Tibial artery (tissue), 4 donors: ENCODE measurements around the gene LAMA5.

ENCODE experiments used
- DNase-seq, 2 donors: peaks; one replicate each; pipeline ENCODE4 v3.0.0-alpha.2; 2019
- H3K27ac ChIP-seq, 2 donors: fragments of 200-600 bp; sonication (generic) in 1 of 2; 1 replicate in 1 of 2; 2 replicates in 1 of 2; pipeline ENCODE4 v1.5.1; 2018 to 2019; ENCODE audit warnings: mild to moderate bottlenecking in 1 of 2
- H3K27me3 ChIP-seq, 2 donors: fragments of 200-600 bp; sonication (generic) in 1 of 2; one replicate each; pipeline versions ENCODE4 v1.5.1 to v1.6.0; 2016 to 2019
- H3K36me3 ChIP-seq, 3 donors: fragments of 200-600 bp; sonication (generic) in 2 of 3; one replicate each; pipeline ENCODE4 v1.5.1; 2016 to 2019; ENCODE audit warnings: mild to moderate bottlenecking in 2 of 3
- H3K4me1 ChIP-seq, 4 donors: fragments of 200-600 bp; sonication (generic) in 2 of 4; 1 replicate in 3 of 4; 2 replicates in 1 of 4; pipeline ENCODE4 v1.5.1; 2016 to 2019
- H3K4me3 ChIP-seq, 2 donors: fragments of 200-600 bp; sonication (generic) in 1 of 2; 1 replicate in 1 of 2; 2 replicates in 1 of 2; pipeline ENCODE4 v1.5.1; 2018 to 2019; ENCODE audit warnings: mild to moderate bottlenecking in 2 of 2
- H3K9me3 ChIP-seq, 3 donors: fragments of 200-600 bp; sonication (generic) in 1 of 3; one replicate each; pipeline ENCODE4 v1.5.1; 2016 to 2019
- intact Hi-C: fragments of 100-400 bp; cut with DNase I; formaldehyde crosslinking; loops from one replicate; pipeline ENCODE4 v1.15.0; 2023; ENCODE audit warnings: low total_unique reads
- TF ChIP-seq, protein P1 (sequence below), 2 experiments: fragments of 200-600 bp in 1 of 2; fragments of 450-650 bp in 1 of 2; IDR thresholded peaks; one replicate each; pipeline ENCODE4 v1.5.1; 2017 to 2019; ENCODE audit warnings: antibody characterized with exemption in 2 of 2, mild to moderate bottlenecking in 1 of 2, moderate library complexity in 1 of 2

Gene LAMA5

GRCh38 chr20:62347151-62347404 is 20.0 kb downstream of the LAMA5 start:
- TF ChIP-seq, protein P1, sequence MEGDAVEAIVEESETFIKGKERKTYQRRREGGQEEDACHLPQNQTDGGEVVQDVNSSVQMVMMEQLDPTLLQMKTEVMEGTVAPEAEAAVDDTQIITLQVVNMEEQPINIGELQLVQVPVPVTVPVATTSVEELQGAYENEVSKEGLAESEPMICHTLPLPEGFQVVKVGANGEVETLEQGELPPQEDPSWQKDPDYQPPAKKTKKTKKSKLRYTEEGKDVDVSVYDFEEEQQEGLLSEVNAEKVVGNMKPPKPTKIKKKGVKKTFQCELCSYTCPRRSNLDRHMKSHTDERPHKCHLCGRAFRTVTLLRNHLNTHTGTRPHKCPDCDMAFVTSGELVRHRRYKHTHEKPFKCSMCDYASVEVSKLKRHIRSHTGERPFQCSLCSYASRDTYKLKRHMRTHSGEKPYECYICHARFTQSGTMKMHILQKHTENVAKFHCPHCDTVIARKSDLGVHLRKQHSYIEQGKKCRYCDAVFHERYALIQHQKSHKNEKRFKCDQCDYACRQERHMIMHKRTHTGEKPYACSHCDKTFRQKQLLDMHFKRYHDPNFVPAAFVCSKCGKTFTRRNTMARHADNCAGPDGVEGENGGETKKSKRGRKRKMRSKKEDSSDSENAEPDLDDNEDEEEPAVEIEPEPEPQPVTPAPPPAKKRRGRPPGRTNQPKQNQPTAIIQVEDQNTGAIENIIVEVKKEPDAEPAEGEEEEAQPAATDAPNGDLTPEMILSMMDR (IDR thresholded peaks at IDR 0.05): no peak
- DNase-seq: no peak
- H3K27ac ChIP-seq: no peak overlapping the region
- no peaks in the 10 kb centered on the region for H3K27me3 ChIP-seq
- peaks cover 0 to 6% (median 1%) of the 10 kb centered on the region in 4 donors for H3K4me1 ChIP-seq
- peaks cover 66 to 83% (median 76%) of the 10 kb centered on the region in 3 donors for H3K36me3 ChIP-seq
- no peak overlapping the region for H3K4me3 ChIP-seq
- H3K9me3 ChIP-seq: no peaks in the 10 kb centered on the region
- intact Hi-C loops: no loop called here

- Histone ChIP-seq H3K27ac (no peak overlapping the region), H3K27me3 (no peaks in the 10 kb centered on the region), H3K4me1 (peaks cover 0 to 3% (median 0%) of the 10 kb centered on the region in 4 donors), H3K36me3 (peaks cover 61 to 78% (median 75%) of the 10 kb centered on the region in 3 donors), H3K9me3 (no peaks in the 10 kb centered on the region), H3K4me3 (no peak overlapping the region)
- no peak for DNase-seq
- TF ChIP-seq, protein P1 (IDR thresholded peaks at IDR 0.05): no peak
- intact Hi-C loops: no loop called here
These were observed 20.5 kb downstream of the LAMA5 start for GRCh38 chr20:62346398-62347150.

DNA sequence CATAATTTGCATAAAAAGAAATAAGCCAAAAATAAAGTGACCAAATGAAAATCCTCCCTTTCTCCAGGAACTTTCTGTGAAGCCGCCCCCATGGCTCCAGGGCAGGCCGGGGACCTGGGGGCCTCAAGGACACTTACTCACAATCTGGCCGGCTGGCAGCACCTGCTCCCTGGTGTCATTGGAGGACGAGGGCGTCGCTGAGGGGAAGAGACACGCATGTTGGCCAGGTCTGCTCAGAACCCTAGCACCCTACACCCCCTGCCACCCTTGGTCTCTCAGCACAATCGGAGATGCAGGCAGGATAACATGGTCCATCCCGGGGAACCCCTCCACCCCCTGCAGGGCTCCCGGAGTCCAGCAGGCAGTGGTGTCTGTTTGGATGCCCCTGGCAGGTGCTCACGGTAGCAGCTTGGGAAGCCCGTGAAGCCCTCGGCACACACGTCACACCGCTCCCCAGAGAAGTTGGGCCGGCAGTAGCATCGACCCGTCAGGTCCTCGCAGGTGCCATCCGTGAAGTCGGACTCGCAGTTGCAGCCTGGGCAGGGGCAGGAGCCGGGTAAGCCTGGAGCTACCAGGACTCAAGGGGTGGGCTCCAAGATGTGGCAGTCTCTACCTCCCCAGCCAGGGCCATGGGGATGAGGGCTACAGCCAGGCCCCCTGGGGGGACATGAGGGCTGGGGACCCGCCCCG is 21.3 kb downstream of the LAMA5 start:
- intact Hi-C loops: no loop called here
- peaks cover 0 to 3% (median 0%) of the 10 kb centered on the region in 4 donors for H3K4me1 ChIP-seq
- H3K27ac ChIP-seq: no peak overlapping the region
- H3K9me3 ChIP-seq: no peaks in the 10 kb centered on the region
- TF ChIP-seq, protein P1 (IDR thresholded peaks at IDR 0.05): no peak
- H3K36me3 ChIP-seq: peaks cover 59 to 78% (median 74%) of the 10 kb centered on the region in 3 donors
- no peak for DNase-seq
- no peak overlapping the region for H3K4me3 ChIP-seq
- no peaks in the 10 kb centered on the region for H3K27me3 ChIP-seq

- Histone ChIP-seq H3K4me3 (no peak overlapping the region), H3K36me3 (peaks cover 57 to 77% (median 73%) of the 10 kb centered on the region in 3 donors), H3K27me3 (no peaks in the 10 kb centered on the region), H3K9me3 (no peaks in the 10 kb centered on the region), H3K27ac (no peak overlapping the region), H3K4me1 (peaks cover 0 to under 1% (median 0%) of the 10 kb centered on the region in 4 donors)
- no peak for DNase-seq
- TF ChIP-seq, protein P1 (IDR thresholded peaks at IDR 0.05): no peak
- intact Hi-C loops: no loop called here
These were observed 22.3 kb downstream of the LAMA5 start for GRCh38 chr20:62344782-62345181.

GRCh38 chr20:62344092-62344491 is 23.0 kb downstream of the LAMA5 start:
- TF ChIP-seq, protein P1 (IDR thresholded peaks at IDR 0.05): no peak
- intact Hi-C loops: no loop called here
- Histone ChIP-seq H3K9me3 (no peaks in the 10 kb centered on the region), H3K4me3 (no peak overlapping the region), H3K4me1 (no peaks in the 10 kb centered on the region), H3K36me3 (peaks cover 63 to 84% (median 79%) of the 10 kb centered on the region in 3 donors), H3K27ac (no peak overlapping the region), H3K27me3 (no peaks in the 10 kb centered on the region)
- no peak for DNase-seq
